Jurkat, Clone E6-1 (cell line): ENCODE results near the gene MTCL3.

ENCODE experiments used
- DNase-seq: peaks from one replicate; pipeline ENCODE4 v3.0.0-alpha.2; 2011; ENCODE audit warnings: low read depth, low spot score
- H3K4me3 ChIP-seq: 2 replicates; pipeline ENCODE4 v1.5.1; 2011; ENCODE audit warnings: mild to moderate bottlenecking, low read length, control low read depth, moderate library complexity

MTCL3 gene

GRCh38 chr6:127477658-127478057 is 41.5 kb downstream of the MTCL3 start:
- no peak overlapping the region for H3K4me3 ChIP-seq
- no peak for DNase-seq

GRCh38 chr6:127475823-127476176 is 43.3 kb downstream of the MTCL3 start:
- no peak for DNase-seq
- no peak overlapping the region for H3K4me3 ChIP-seq

- no peak overlapping the region for H3K4me3 ChIP-seq
- DNase-seq = no peak
Observed at GRCh38 chr6:127475135-127475822, 43.9 kb downstream of the MTCL3 start.

GRCh38 chr6:127471379-127472255 is 47.5 kb downstream of the MTCL3 start:
- no peak overlapping the region for H3K4me3 ChIP-seq
- no peak for DNase-seq

GRCh38 chr6:127468936-127469335 is 50.2 kb downstream of the MTCL3 start:
- no peak for DNase-seq
- H3K4me3 ChIP-seq = no peak overlapping the region

- DNase-seq = no peak
Observed at GRCh38 chr6:127466416-127466815, 52.7 kb downstream of the MTCL3 start.

GRCh38 chr6:127464881-127465459 is 54.2 kb downstream of the MTCL3 start:
- peak; percentile 34 for DNase-seq
- H3K4me3 ChIP-seq = no peak overlapping the region

More at GRCh38 chr6:127466416-127466815, 52.7 kb downstream of the MTCL3 start:
- H3K4me3 ChIP-seq = no peak overlapping the region

- no peak overlapping the region for H3K4me3 ChIP-seq
- no peak for DNase-seq
Observed at GRCh38 chr6:127464161-127464880, 54.8 kb downstream of the MTCL3 start.

GRCh38 chr6:127463056-127463455 is 56.1 kb downstream of the MTCL3 start:
- no peak overlapping the region for H3K4me3 ChIP-seq
- no peak for DNase-seq

GRCh38 chr6:127462376-127462775 is 56.8 kb downstream of the MTCL3 start:
- no peak overlapping the region for H3K4me3 ChIP-seq
- no peak for DNase-seq

GRCh38 chr6:127460465-127460864 is 58.7 kb downstream of the MTCL3 start:
- no peak overlapping the region for H3K4me3 ChIP-seq
- DNase-seq = peak; percentile 85

GRCh38 chr6:127459231-127459641 is 59.9 kb downstream of the MTCL3 start, which contains the start of gene KIAA0408:
Gene KIAA0408, minus strand, starts transcription at chr6:127459389. Its CDS starts 5,408 bp downstream, at chr6:127453981.
- H3K4me3 ChIP-seq = no peak within 1 kb of the TSS
- no peak for DNase-seq

GRCh38 chr6:127458817-127459216 is 60.3 kb downstream of the MTCL3 start:
- no peak overlapping the region for H3K4me3 ChIP-seq
- DNase-seq = no peak

GRCh38 chr6:127458222-127458621 is 60.9 kb downstream of the MTCL3 start:
- H3K4me3 ChIP-seq = no peak overlapping the region
- no peak for DNase-seq

- DNase-seq = no peak
- H3K4me3 ChIP-seq = no peak overlapping the region
Observed at GRCh38 chr6:127457456-127458064, 61.6 kb downstream of the MTCL3 start.

GRCh38 chr6:127456465-127456864 is 62.7 kb downstream of the MTCL3 start:
- no peak for DNase-seq
- H3K4me3 ChIP-seq = no peak overlapping the region

- DNase-seq = no peak
- H3K4me3 ChIP-seq = no peak overlapping the region
Observed at GRCh38 chr6:127453845-127454619, 65.1 kb downstream of the MTCL3 start.

GRCh38 chr6:127452803-127453202 is 66.3 kb downstream of the MTCL3 start:
- H3K4me3 ChIP-seq = no peak overlapping the region
- DNase-seq = no peak
